HT-29 (cell line): ENCODE measurements around the gene NUDT16L1. TPM values are rescaled to one million over a fixed set of nuclear protein-coding genes. Genes with fewer than 3 reads are reported as not detected.
A peak's percentile ranks its signal among the peaks of the same experiment; 100 is the strongest.

Experiments used
- DNase-seq: peaks from one replicate; pipeline ENCODE4 v3.0.0-alpha.2; 2015; ENCODE audit warnings: low spot score
- total RNA-seq: library from RNA; depleted of rRNA; stranded (reverse); fragments of >200 nt; shearing (Covaris generic); gene quantifications from 2 replicates; pipeline ENCODE4 v1.2.3, GENCODE V29; 2014

The NUDT16L1 gene
- total RNA-seq, 1 experiment from 2014 or later, result 81.9 TPM

GRCh38 chr16:4693956-4694641 is 737 bp downstream of the NUDT16L1 start:
- DNase-seq, result peak; percentile 52

- DNase-seq, result no peak
These were observed 1.5 kb downstream of the NUDT16L1 start for GRCh38 chr16:4694642-4695451.

GRCh38 chr16:4695473-4696171 is 2.3 kb downstream of the NUDT16L1 start:
- no peak for DNase-seq

GRCh38 chr16:4696172-4696904 is 3.0 kb downstream of the NUDT16L1 start:
- DNase-seq, result no peak

- no peak for DNase-seq
These were observed 3.8 kb downstream of the NUDT16L1 start for GRCh38 chr16:4696905-4697847.

- no peak for DNase-seq
These were observed 4.5 kb downstream of the NUDT16L1 start for GRCh38 chr16:4697848-4698291.

GRCh38 chr16:4698321-4699045 is 5.1 kb downstream of the NUDT16L1 start:
- no peak for DNase-seq

- DNase-seq, result no peak
These were observed 5.7 kb downstream of the NUDT16L1 start for GRCh38 chr16:4699046-4699556.

GRCh38 chr16:4700380-4700996 is 7.1 kb downstream of the NUDT16L1 start:
- no peak for DNase-seq

- no peak for DNase-seq
These were observed 7.8 kb downstream of the NUDT16L1 start for GRCh38 chr16:4700997-4701743.

- no peak for DNase-seq
These were observed 8.6 kb downstream of the NUDT16L1 start for GRCh38 chr16:4701791-4702465.

- DNase-seq, result no peak
These were observed 9.1 kb downstream of the NUDT16L1 start for GRCh38 chr16:4702466-4702808.

- no peak for DNase-seq
These were observed 10.5 kb downstream of the NUDT16L1 start for GRCh38 chr16:4703906-4704305.

GRCh38 chr16:4704491-4704890 is 11.1 kb downstream of the NUDT16L1 start:
- no peak for DNase-seq

GRCh38 chr16:4704913-4705312 is 11.6 kb downstream of the NUDT16L1 start:
- DNase-seq, result no peak

GRCh38 chr16:4706871-4707270 is 13.5 kb downstream of the NUDT16L1 start:
- no peak for DNase-seq

- no peak for DNase-seq
These were observed 16.1 kb downstream of the NUDT16L1 start for GRCh38 chr16:4709481-4709880.
